GM21529 (cell line): ENCODE measurements around the gene PRKCA.
"Not testable (repeated sequence)": the region's sequence is repeated elsewhere in the genome, so short reads cannot be mapped to it uniquely, and the experiment has no call there.

Source experiments
- ATAC-seq: cut with Tn5 transposase; IDR thresholded peaks from one replicate; pipeline ENCODE4 v1.9.1; 2021; ENCODE audit not compliant: unreplicated experiment

The PRKCA gene

GRCh38 chr17:66379544-66379943 is 77.1 kb downstream of the PRKCA start:
- no peak for ATAC-seq

GRCh38 chr17:66379996-66380395 is 77.6 kb downstream of the PRKCA start:
- ATAC-seq = no peak

- no peak for ATAC-seq
These were observed 79.4 kb downstream of the PRKCA start for GRCh38 chr17:66381701-66382362.

- no peak for ATAC-seq
These were observed 80.9 kb downstream of the PRKCA start for GRCh38 chr17:66383333-66383732.

GRCh38 chr17:66386498-66387351 is 84.3 kb downstream of the PRKCA start:
- no peak for ATAC-seq

- no peak for ATAC-seq
These were observed 85.1 kb downstream of the PRKCA start for GRCh38 chr17:66387392-66387981.

GRCh38 chr17:66392783-66393437 is 90.5 kb downstream of the PRKCA start:
- ATAC-seq = no peak

GRCh38 chr17:66395961-66396360 is 93.5 kb downstream of the PRKCA start:
- no peak for ATAC-seq

GRCh38 chr17:66397486-66397885 is 95.1 kb downstream of the PRKCA start:
- ATAC-seq = no peak

GRCh38 chr17:66398059-66398458 is 95.6 kb downstream of the PRKCA start:
- ATAC-seq = no peak

- no peak for ATAC-seq
These were observed 96.2 kb downstream of the PRKCA start for GRCh38 chr17:66398617-66399016.

- ATAC-seq = no peak
These were observed 97.0 kb downstream of the PRKCA start for GRCh38 chr17:66399441-66399840.

- not testable (repeated sequence) for ATAC-seq
These were observed 97.8 kb downstream of the PRKCA start for GRCh38 chr17:66400041-66400688.

- no peak for ATAC-seq
These were observed 98.3 kb downstream of the PRKCA start for GRCh38 chr17:66400698-66401097.

GRCh38 chr17:66401364-66401763 is 99.0 kb downstream of the PRKCA start:
- ATAC-seq = no peak

GRCh38 chr17:66403846-66404556 is 101.6 kb downstream of the PRKCA start:
- ATAC-seq = no peak

- no peak for ATAC-seq
These were observed 103.6 kb downstream of the PRKCA start for GRCh38 chr17:66405836-66406677.

- no peak for ATAC-seq
These were observed 104.6 kb downstream of the PRKCA start for GRCh38 chr17:66406701-66407644.
